IPS DF 4.7 (cell line): ENCODE measurements around the gene VANGL1.

ENCODE experiments used
- DNase-seq: peaks from one replicate; pipeline ENCODE4 v3.0.0-alpha.2; 2013; ENCODE audit warnings: low spot score; ENCODE audit errors: extremely low read depth

VANGL1 gene

DNA sequence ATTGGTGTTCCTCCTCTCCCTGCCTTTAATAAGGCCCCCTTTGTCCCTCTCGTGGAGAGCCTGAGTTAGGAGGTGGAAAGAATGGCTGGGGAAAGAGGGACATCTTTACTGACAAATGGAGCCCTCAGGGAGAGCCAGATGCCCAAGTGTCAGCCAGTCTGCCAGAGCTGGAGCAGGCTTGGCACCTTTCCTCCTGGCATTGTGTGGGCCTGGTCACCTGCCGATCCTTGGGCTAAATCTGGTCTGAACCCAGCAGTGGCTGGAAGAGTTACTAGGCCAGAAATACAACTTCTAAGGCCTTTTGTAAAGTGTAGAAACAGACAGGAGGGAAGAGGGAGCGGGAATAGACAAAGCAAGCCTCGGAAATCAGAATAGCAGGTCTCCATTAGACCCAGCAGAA, 24.9 kb downstream of the VANGL1 start:
- no peak for DNase-seq

GRCh38 chr1:115668579-115668978, 26.8 kb downstream of the VANGL1 start:
- DNase-seq = no peak

DNA sequence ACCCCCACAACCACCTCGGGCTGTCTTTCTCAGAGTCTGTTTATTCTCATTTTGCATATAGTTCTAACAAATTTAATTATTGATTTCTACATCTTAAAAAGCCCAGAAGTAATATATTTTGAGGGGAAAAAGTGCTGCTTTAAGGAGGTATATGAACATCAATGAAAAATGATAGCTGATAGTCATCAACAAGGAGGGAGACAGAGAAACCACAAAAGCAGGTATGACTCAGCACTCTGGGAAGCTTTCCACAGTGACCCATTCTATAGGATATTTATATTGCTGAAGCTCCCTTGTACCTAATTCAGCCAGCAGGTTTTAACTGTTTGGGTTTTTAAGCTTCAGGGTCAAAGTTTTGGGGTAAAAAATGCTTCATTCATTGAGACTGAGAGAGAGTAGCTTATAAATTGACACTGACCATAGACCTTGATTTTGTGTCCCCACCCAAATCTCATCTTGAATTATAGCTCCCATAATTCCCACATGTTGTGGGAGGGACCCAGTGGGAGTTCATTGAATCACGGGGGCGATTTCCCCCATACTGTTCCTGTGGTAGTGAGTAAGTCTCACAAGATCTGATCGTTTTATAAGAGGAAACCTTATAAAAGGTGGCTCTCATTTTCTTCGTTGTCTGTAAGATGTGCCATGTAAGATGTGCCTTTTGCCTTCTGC, 27.4 kb downstream of the VANGL1 start:
- no peak for DNase-seq

DNA sequence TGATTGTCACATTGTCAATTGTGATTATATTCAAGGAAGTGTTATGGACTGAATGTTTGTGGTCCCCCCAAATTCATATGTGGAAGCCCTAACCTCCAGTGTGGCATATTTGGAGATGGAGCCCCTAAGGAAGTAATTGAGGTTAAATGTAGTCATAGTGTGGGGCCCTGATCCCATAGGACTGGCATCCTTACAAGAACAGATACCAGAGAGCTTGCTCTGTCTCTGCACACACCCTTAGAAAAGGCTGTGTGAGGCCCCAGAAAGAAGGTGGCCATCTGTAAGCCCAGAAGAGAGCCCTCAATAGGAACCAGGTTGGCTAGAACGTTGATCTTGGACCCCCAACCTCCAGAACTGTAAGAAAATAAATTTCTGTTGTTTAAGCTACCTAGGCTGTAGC, 28.1 kb downstream of the VANGL1 start:
- no peak for DNase-seq

GRCh38 chr1:115670476-115671175, 28.9 kb downstream of the VANGL1 start:
- DNase-seq = no peak

DNA sequence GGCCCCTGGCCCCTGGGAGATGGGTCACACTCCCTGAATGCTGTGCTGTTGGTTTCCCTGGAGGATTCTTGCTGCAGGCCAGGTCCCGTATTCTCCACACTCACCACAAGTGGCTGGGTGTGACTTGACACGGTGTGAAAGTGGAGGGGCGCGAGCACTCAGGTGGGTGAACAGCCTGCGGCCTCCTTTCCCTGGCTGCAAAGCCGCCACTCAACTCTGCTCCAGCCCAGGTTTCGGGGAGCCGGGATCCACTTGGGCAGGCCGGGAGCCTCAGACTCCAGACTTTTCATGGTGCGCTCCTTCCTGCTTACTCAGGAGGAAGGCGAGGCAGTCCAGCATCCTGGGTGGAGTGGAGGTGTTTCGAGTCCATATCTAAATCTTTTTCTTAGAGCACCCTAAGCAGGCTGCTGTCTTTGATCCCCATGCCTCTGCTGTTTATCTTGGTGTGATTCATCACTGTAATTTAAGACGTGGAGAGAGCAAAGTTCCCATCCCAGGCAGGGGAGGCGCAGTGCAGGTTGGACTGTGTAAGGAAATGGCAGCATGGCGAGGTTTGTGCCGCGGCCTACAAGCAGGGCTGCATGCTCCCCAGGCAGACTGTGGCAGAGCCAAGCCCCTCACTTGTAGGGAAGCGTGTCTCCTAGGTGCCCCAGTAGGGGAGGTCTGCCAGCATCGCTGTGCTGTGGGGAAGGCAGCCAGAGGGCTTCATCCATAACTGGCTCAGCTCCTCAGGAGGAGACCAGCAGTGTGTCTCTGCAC, 29.6 kb downstream of the VANGL1 start:
- DNase-seq = no peak

DNA sequence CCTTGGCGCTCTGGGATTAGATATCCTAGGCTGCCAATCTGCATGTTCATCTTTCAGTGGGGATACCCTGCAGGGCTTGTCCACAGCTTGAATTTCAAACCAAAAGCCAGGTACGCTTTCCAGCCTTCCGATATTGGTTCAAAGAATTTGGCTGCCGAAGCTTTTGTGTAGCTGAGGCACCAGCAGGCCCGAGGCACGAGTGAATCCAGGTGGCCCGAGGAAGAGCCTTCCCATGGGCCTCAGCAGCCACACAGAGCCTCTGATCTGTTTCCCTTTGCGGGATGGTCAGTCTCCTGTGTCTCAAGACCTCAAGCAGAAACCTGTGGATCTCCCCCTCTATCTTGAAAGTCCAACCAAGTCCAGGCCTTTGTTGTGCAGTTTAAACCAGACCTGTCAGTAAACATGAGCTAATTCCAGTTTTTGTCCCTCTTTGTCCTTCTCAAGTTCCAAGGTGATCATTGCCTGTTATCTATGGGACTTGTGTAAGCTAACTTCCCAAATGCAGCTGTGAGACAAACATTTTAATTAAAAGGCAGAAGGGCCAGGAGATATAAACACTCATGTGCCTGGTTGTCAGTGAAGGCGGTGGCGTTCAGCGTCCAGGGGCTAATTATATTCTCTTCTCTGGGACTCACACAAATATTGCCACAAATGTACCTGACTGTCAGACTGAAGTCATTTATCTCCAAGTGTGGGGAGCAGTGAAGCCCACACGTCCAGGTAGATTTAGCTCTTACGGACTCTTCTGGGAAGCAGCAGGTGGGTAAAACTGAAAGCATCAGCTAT, 30.6 kb downstream of the VANGL1 start:
- DNase-seq = no peak

GRCh38 chr1:115676498-115677181, 34.9 kb downstream of the VANGL1 start:
- no peak for DNase-seq

- DNase-seq = no peak
These were observed 35.4 kb downstream of the VANGL1 start for GRCh38 chr1:115677182-115677555.

- no peak for DNase-seq
These were observed 35.8 kb downstream of the VANGL1 start for GRCh38 chr1:115677565-115677964.

GRCh38 chr1:115678141-115678540, 36.4 kb downstream of the VANGL1 start:
- DNase-seq = no peak

DNA sequence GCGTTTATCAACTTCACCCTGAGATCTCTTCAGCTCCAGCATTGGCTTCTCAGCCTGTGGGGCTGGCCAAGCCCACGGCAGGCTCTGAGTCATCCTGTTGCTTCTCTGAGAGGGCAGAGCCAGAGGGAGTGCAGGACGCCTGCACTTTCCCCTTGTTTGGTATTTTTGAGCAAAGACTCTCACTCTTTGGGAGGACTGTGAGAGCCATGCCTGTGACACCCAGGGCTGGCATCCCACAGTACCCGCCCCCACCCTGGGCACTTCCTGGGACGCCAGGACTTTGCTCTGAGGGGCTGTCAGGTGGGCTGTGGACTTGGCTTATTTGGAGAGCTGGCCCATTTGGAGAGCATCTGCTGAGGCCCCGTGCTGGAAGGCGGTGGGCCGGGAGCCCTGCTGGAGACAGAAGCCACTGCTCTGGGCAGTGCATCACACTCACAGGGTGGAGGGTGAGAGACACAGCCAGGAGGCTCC, 37.4 kb downstream of the VANGL1 start:
- DNase-seq = no peak

DNA sequence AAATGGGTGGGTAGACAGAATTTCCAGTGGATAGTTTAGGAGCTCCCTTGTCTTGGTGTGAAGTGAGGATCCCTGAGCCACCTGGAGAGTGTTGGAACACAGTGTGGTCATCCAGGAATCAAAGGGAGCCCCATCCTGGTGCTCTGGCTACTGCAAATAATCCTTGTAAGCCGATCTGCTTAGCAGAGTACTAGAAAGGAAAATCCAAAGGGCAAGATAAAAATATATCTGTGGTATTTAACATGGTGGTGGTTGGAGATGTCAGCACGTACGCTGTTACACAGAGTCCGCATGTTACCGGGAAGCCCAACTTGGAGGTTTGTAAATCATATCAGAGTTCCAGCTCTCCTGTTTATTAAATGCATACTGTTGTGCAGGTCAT, 39.0 kb downstream of the VANGL1 start:
- no peak for DNase-seq

- no peak for DNase-seq
These were observed 41.0 kb downstream of the VANGL1 start for GRCh38 chr1:115682792-115683191.

DNA sequence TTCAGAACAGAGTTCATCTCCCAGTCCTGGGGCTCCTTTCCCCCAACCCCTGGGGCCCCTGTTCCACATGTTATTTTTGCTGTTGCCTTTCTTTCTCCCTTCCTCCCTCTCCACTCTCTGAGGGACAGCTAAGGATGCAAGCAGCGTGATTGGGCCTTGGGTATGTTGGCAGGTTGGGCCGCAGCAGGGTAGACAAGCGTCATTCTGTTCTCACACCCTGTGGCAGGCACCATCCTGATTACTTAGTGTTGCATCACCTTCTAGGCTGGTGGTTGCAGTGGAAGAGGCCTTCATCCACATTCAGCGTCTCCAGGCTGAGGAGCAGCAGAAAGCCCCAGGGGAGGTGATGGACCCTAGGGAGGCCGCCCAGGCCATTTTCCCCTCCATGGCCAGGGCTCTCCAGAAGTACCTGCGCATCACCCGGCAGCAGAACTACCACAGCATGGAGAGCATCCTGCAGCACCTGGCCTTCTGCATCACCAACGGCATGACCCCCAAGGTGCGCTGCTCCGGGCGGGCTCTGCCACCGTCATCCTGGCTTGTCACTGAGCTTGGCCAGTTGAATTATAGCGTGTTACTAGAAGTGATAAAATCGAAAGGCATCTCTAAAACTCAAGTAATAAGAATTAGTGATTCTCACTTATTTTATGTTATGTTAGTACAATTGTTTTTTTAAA, 43.4 kb downstream of the VANGL1 start:
- no peak for DNase-seq

DNA sequence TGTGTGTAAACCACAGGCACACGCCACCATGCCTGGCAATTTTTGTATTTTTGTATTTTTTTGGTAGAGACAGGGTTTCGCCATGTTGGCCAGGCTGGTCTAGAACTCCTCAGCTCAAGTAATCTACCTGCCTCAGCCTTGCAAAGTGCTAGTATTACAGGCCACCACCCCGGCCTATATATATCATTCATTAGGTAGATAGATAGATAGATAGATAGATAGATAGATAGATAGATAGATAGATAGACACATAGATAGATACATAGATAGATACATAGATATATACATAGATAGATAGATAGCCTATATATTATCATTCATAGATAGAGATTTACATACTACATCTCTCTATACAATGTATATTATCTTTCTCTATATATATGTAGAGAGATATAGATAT, 46.0 kb downstream of the VANGL1 start:
- no peak for DNase-seq

GRCh38 chr1:115690972-115691371, 49.2 kb downstream of the VANGL1 start:
- no peak for DNase-seq

DNA sequence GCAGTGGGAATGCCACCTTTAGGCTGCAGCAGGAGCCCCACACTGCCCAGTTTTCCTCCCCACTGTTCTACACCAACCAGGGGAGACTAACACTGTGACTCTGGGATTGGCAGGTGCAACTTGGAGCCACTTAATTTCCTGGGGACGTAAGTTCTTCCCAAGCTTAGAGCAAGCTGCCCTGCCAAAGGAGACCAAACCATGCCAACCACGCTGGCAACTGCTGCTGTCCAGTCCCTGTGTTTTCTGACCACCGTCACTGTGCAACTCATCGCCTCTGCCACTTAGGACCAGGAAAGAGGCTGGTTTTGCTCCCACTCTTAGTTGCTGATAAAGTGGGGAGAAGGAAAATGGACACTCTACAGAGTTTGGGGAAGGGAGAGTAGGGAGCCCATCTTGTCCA, 50.5 kb downstream of the VANGL1 start:
- DNase-seq = no peak

- no peak for DNase-seq
These were observed 53.0 kb downstream of the VANGL1 start for GRCh38 chr1:115694805-115695204.

GRCh38 chr1:115697619-115698018, 55.8 kb downstream of the VANGL1 start:
- DNase-seq = no peak

- no peak for DNase-seq
These were observed 59.3 kb downstream of the VANGL1 start for GRCh38 chr1:115701090-115701489.
